Inflammatory macrophage treated with lipopolysaccharide for 1 hour (primary cell): ENCODE results near the gene FAM3B.
A peak's percentile ranks its signal among the peaks of the same experiment; 100 is the strongest.

ENCODE experiments used
- DNase-seq, 2 donors: peaks; one replicate each; pipeline ENCODE4 v3.0.0-alpha.2; 2020 to 2022

FAM3B gene

GRCh38 chr21:41369105-41369919 is 52.7 kb downstream of the FAM3B start:
- peak; percentile 24 to 32 for DNase-seq

- DNase-seq = peak; percentile 8 to 11
Measured at GRCh38 chr21:41369920-41370839, 53.6 kb downstream of the FAM3B start.

- no peak for DNase-seq
Measured at GRCh38 chr21:41370840-41371684, 54.5 kb downstream of the FAM3B start.

- DNase-seq = no peak
Measured at GRCh38 chr21:41371685-41372030, 55.1 kb downstream of the FAM3B start.

- no peak for DNase-seq
Measured at GRCh38 chr21:41373253-41373652, 56.7 kb downstream of the FAM3B start.

GRCh38 chr21:41373763-41374162 is 57.2 kb downstream of the FAM3B start:
- no peak for DNase-seq

GRCh38 chr21:41374177-41374712 is 57.6 kb downstream of the FAM3B start:
- no peak for DNase-seq

GRCh38 chr21:41374867-41375533 is 58.4 kb downstream of the FAM3B start:
- no peak for DNase-seq

- no peak for DNase-seq
Measured at GRCh38 chr21:41375875-41376274, 59.3 kb downstream of the FAM3B start.

- DNase-seq = no peak
Measured at GRCh38 chr21:41377715-41378114, 61.1 kb downstream of the FAM3B start.

GRCh38 chr21:41378849-41379248 is 62.2 kb downstream of the FAM3B start:
- no peak for DNase-seq

GRCh38 chr21:41379901-41380300 is 63.3 kb downstream of the FAM3B start:
- no peak for DNase-seq

GRCh38 chr21:41381731-41382130 is 65.1 kb downstream of the FAM3B start:
- no peak for DNase-seq

GRCh38 chr21:41387042-41387819 is 70.6 kb downstream of the FAM3B start:
- DNase-seq = no peak

- DNase-seq = no peak
Measured at GRCh38 chr21:41387824-41388223, 71.2 kb downstream of the FAM3B start.

- DNase-seq = no peak
Measured at GRCh38 chr21:41388259-41388658, 71.7 kb downstream of the FAM3B start.

- DNase-seq = no peak
Measured at GRCh38 chr21:41390043-41390639, 73.5 kb downstream of the FAM3B start.

- DNase-seq = no peak
Measured at GRCh38 chr21:41393876-41394465, 77.4 kb downstream of the FAM3B start.

GRCh38 chr21:41396558-41397075 is 80.0 kb downstream of the FAM3B start:
- peak; percentile 73 to 81 for DNase-seq

- DNase-seq = peak; percentile 35
Measured at GRCh38 chr21:41397471-41397891, 80.9 kb downstream of the FAM3B start.
